22Rv1 (cell line): ENCODE measurements around the gene FRK.

Experiments used
- H3K27ac ChIP-seq: fragments of 450-650 bp; 2 replicates; pipeline ENCODE4 v1.5.1; 2017
- CTCF ChIP-seq: fragments of 450-650 bp; IDR thresholded peaks from 2 replicates; pipeline ENCODE4 v1.5.1; 2017; ENCODE audit warnings: mild to moderate bottlenecking
- ZFX ChIP-seq: fragments of 450-650 bp; IDR thresholded peaks from 2 replicates; pipeline ENCODE4 v1.6.1; 2017; ENCODE audit warnings: antibody characterized with exemption, borderline replicate concordance

FRK gene

GRCh38 chr6:116073765-116074440, 13.2 kb upstream of the FRK start:
- TF ChIP-seq ZFX (no peak), CTCF (no peak)

GRCh38 chr6:116072368-116072767, 11.7 kb upstream of the FRK start:
- TF ChIP-seq ZFX (no peak), CTCF (no peak)
- H3K27ac ChIP-seq, result no peak overlapping the region

More at GRCh38 chr6:116073765-116074440, 13.2 kb upstream of the FRK start:
- H3K27ac ChIP-seq, result no peak overlapping the region

- no peak overlapping the region for H3K27ac ChIP-seq
- TF ChIP-seq CTCF (no peak), ZFX (no peak)
Measured at GRCh38 chr6:116070616-116071389, 10.1 kb upstream of the FRK start.

GRCh38 chr6:116070101-116070500, 9.4 kb upstream of the FRK start:
- TF ChIP-seq ZFX (no peak), CTCF (no peak)
- no peak overlapping the region for H3K27ac ChIP-seq

- H3K27ac ChIP-seq, result no peak overlapping the region
- TF ChIP-seq CTCF (no peak), ZFX (no peak)
Measured at GRCh38 chr6:116066789-116067188, 6.1 kb upstream of the FRK start.

GRCh38 chr6:116064666-116065065, 4.0 kb upstream of the FRK start:
- TF ChIP-seq ZFX, result no peak
- no peak for TF ChIP-seq CTCF
- no peak overlapping the region for H3K27ac ChIP-seq

- H3K27ac ChIP-seq, result no peak overlapping the region
- TF ChIP-seq ZFX, result no peak
- no peak for TF ChIP-seq CTCF
Measured at GRCh38 chr6:116062496-116062895, 1.8 kb upstream of the FRK start.
